HEK293T (cell line): ENCODE measurements around the gene RING1.

Experiments
- CTCF ChIA-PET: fragments of 350-600 bp; formaldehyde crosslinking; extraction: SDS; loops from one replicate; lab custom pipeline; 2021; ENCODE audit warnings: antibody characterized with exemption, inconsistent platforms; lab: Yijun Ruan, JAX
- POLR2A ChIA-PET: fragments of 350-600 bp; formaldehyde crosslinking; extraction: SDS; loops from one replicate; lab custom pipeline; 2020; ENCODE audit warnings: antibody characterized with exemption, inconsistent platforms; lab: Yijun Ruan, JAX
- DNase-seq: peaks from one replicate; pipeline ENCODE4 v3.0.0; 2012; ENCODE audit warnings: mixed read lengths; ENCODE audit errors: extremely low spot score
- BHLHE40 ChIP-seq: fragments of 450-650 bp; IDR thresholded peaks from 2 replicates; pipeline ENCODE4 v1.6.1; 2016; ENCODE audit warnings: mild to moderate bottlenecking, moderate library complexity, borderline replicate concordance
- CTBP1 ChIP-seq: fragments of 450-650 bp; IDR thresholded peaks from 2 replicates; pipeline ENCODE4 v1.6.1; 2016; ENCODE audit warnings: borderline replicate concordance
- ELF4 ChIP-seq: fragments of 450-650 bp; IDR thresholded peaks from 2 replicates; pipeline ENCODE4 v1.6.1; 2017; ENCODE audit warnings: antibody characterized with exemption
- FOXA1 ChIP-seq: fragments of 450-650 bp; IDR thresholded peaks from 2 replicates; pipeline ENCODE4 v1.6.1; 2016; ENCODE audit warnings: mild to moderate bottlenecking
- FOXK2 ChIP-seq: fragments of 450-650 bp; IDR thresholded peaks from 2 replicates; pipeline ENCODE4 v1.6.1; 2016; ENCODE audit warnings: mild to moderate bottlenecking
- FOXM1 ChIP-seq: fragments of 450-650 bp; IDR thresholded peaks from 2 replicates; pipeline ENCODE4 v1.6.1; 2017; ENCODE audit warnings: mild to moderate bottlenecking, borderline replicate concordance
- HDGF ChIP-seq: fragments of 450-650 bp; IDR thresholded peaks from 2 replicates; pipeline ENCODE4 v1.6.1; 2017; ENCODE audit warnings: antibody characterized with exemption, borderline replicate concordance
- L3MBTL2 ChIP-seq: fragments of 450-650 bp; conservative IDR thresholded peaks from 2 replicates; pipeline ENCODE4 v1.6.1; 2016; ENCODE audit warnings: mild to moderate bottlenecking
- LEF1 ChIP-seq: fragments of 450-650 bp; IDR thresholded peaks from 2 replicates; pipeline ENCODE4 v1.6.1; 2017; ENCODE audit warnings: mild to moderate bottlenecking, borderline replicate concordance
- NFRKB ChIP-seq: fragments of 450-650 bp; IDR thresholded peaks from 2 replicates; pipeline ENCODE4 v1.6.1; 2016; ENCODE audit warnings: mild to moderate bottlenecking, moderate library complexity
- SP1 ChIP-seq: fragments of 450-650 bp; IDR thresholded peaks from 2 replicates; pipeline ENCODE4 v1.6.1; 2017
- SUZ12 ChIP-seq: fragments of 450-650 bp; IDR thresholded peaks from 2 replicates; pipeline ENCODE4 v1.6.1; 2016; ENCODE audit warnings: mild to moderate bottlenecking
- TARDBP ChIP-seq: fragments of 450-650 bp; IDR thresholded peaks from 2 replicates; pipeline ENCODE4 v1.6.1; 2016
- ZNF384 ChIP-seq: fragments of 450-650 bp; IDR thresholded peaks from 2 replicates; pipeline ENCODE4 v1.6.1; 2016
- TF ChIP-seq, protein P1 (sequence below): fragments of 450-650 bp; IDR thresholded peaks from 2 replicates; pipeline ENCODE4 v1.6.1; 2016

The RING1 gene

DNA sequence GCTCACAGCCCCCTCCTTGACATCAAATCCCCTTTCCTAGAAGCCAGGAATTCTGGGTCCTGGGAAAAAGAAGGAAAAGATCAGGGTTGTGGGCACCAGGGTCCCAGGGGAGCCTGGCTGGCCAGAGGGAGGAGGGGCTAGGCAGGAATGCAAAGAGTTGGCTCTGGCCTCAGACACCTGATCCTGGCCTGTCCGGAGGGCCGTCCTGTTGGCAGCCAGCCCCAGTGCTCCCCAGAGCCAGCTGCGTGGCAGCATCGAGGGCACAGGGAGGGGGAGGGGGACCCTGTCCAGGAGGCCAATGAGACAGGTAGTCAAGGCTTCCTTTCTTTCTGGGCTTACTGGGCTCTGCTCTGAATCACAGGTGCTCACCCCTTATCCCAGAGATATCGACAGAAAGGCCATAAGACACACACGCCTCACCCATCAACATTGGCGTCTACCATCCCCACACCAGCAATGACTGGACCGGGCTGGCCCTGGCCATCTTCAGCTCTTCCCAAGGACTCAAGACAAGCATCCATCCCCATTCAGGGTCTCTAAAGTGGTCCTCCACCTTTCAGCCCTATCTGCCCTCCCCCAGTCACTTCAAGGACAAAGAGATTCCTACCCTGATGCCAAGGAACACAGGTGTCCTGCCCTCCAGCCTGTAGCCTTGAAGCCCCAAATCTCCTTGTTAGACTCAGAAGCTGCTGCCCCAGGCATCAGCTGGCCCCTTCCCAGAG is 16.8 kb upstream of the RING1 start:
- ChIA-PET POLR2A (no interaction called here), CTCF (no interaction called here)
- no peak for DNase-seq
- TF ChIP-seq NFRKB (no peak), ZNF384 (no peak), BHLHE40 (no peak), CTBP1 (no peak), FOXM1 (no peak), ELF4 (no peak), FOXA1 (no peak), L3MBTL2 (no peak), HDGF (no peak)
- TF ChIP-seq, protein P1, sequence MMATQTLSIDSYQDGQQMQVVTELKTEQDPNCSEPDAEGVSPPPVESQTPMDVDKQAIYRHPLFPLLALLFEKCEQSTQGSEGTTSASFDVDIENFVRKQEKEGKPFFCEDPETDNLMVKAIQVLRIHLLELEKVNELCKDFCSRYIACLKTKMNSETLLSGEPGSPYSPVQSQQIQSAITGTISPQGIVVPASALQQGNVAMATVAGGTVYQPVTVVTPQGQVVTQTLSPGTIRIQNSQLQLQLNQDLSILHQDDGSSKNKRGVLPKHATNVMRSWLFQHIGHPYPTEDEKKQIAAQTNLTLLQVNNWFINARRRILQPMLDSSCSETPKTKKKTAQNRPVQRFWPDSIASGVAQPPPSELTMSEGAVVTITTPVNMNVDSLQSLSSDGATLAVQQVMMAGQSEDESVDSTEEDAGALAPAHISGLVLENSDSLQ = no peak

- POLR2A ChIA-PET = no interaction called here
- CTCF ChIA-PET = no interaction called here
- no peak for TF ChIP-seq FOXA1
- no peak for TF ChIP-seq FOXK2
- no peak for TF ChIP-seq CTBP1
- no peak for TF ChIP-seq BHLHE40
- no peak for TF ChIP-seq L3MBTL2
- no peak for TF ChIP-seq SUZ12
- no peak for DNase-seq
These were observed 16.1 kb upstream of the RING1 start, which contains the start of gene COL11A2 for GRCh38 chr6:33192105-33192646. TSS of gene COL11A2 (minus strand) at chr6:33192467. CDS start at chr6:33192240, 227 bp downstream.

DNA sequence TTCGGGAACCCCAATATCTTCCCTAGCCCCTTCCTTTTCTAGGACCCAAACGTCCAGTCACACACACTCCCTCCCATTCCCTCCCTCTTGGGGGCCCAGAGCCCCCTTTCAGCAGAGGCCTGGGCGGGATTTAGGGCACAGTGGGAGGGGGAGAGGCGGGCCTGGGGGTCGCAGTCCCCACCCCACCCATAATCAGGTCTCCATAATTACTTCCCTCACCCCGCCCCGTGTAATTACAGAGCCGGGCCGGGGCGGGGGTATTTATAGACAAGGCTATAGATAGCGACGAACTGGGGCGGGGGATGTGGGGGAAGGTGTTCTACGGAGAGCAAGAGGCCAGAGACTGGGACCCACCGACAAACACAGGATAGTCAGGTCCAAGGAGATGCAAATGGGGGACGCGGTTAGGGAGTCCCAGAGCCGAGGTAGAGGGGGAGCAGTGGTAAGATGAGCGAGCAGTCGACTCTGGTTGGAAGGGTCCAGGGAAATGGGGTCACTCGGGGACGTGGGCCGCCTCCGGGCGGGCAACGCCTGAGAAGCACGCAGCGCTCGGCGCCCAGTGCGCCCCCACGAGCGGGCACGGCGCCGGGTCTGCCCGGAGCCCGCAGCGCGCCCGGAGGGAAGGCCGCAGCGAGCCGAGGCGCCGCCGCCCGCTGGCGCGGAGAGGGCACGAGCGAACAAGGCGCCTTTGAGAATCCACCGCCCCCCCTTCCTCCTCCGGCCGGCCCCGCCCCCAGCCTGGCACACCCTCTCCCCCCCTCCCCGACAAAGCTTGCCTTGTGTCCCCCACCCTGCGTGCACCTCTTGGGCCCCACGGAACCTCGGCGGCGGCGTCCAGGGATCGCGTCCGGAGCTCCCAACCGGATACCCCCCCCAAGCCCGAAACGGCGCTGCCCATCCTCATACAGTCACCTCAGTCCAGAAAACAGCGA is 15.4 kb upstream of the RING1 start:
- TF ChIP-seq NFRKB (no peak), L3MBTL2 (no peak), HDGF (no peak), BHLHE40 (no peak)
- ChIA-PET POLR2A (no interaction called here), CTCF (no interaction called here)
- DNase-seq = no peak

DNA sequence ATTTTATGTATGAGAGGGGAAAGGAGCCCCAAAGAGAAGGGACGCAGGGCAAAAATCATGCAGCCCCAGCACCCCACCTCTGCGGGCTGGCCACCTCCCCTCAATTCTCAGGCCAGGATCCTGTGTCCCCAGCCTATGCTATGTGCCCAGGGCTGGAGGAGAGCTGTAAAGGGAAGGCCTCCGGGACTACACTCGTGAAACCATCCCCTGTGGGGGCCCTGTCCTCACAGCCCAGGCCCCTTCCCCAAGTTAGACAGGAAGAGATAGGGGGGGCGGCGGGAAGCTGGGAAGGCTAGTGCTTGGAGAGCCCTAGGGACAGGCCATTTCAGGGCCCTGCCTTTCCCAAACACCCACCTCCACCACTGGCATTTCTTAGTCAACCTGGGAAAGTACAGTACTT is 14.7 kb upstream of the RING1 start:
- DNase-seq = no peak
- ChIA-PET POLR2A (no interaction called here), CTCF (no interaction called here)
- no peak for TF ChIP-seq L3MBTL2
- TF ChIP-seq FOXA1 = no peak
- TF ChIP-seq CTBP1 = no peak
- no peak for TF ChIP-seq NFRKB
- no peak for TF ChIP-seq ELF4
- TF ChIP-seq SP1 = no peak
- TF ChIP-seq, protein P1 = no peak
- no peak for TF ChIP-seq HDGF
- TF ChIP-seq SUZ12 = no peak

- POLR2A ChIA-PET = no interaction called here
- TF ChIP-seq LEF1 (no peak), CTBP1 (no peak)
- DNase-seq = no peak
- CTCF ChIA-PET = no interaction called here
These were observed 13.8 kb upstream of the RING1 start for GRCh38 chr6:33194431-33194979.

DNA sequence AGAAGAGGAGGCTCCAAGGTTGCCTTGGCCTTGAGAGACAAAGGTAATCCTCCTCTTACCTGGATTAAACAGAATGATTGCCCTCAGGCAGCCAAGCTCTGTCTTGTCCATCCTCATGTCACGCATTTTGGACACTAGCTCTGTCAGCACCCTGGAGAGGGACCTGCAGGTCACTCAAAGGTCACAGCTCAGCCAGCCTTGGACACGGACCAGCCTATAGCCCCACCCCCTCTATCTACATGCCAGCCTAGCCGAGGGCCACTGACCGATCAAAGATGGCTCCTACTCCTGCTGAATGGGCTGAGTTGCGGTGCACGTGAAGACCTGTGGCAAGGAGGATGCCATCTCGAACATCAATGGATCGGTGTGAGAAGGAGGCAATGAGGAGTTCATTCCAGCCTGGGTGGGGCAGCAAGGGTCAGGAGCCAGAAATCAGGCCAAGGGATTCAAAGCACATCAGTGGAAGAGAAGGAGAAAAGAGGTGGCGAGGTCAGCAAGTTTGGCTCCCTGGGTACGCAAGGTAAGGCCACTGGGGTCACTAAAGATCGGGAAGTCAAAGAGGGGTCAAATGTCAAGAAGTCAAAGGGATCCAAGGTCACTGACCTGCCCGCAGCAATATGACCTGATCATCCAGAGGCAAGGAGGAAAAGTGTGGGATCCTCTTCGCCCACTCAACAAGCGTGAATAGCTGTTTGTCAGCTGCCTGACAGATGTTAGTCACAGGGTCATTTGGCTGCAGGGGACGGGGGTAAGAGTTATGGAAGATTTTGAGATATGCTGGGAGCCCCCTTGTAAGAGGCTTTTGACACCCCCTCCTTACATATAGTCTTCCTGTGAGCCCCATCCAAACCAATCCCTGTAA is 12.8 kb upstream of the RING1 start:
- ChIA-PET POLR2A (interaction anchor here (2.8 kb wide), 1 partner anchor 53 kb away, joined by 16 read pairs; no protein-coding TSS in a partner anchor), CTCF (no interaction called here)
- no peak for DNase-seq
- TF ChIP-seq CTBP1 (no peak), TARDBP (no peak), ZNF384 (no peak), ELF4 (no peak), BHLHE40 (no peak)
- TF ChIP-seq, protein P1 = no peak
